Measurements from ENCODE around the gene SLC35E2B.
"Not testable (repeated sequence)": the region's sequence is repeated elsewhere in the genome, so short reads cannot be mapped to it uniquely, and the experiment has no call there.

SLC35E2B gene

DNA sequence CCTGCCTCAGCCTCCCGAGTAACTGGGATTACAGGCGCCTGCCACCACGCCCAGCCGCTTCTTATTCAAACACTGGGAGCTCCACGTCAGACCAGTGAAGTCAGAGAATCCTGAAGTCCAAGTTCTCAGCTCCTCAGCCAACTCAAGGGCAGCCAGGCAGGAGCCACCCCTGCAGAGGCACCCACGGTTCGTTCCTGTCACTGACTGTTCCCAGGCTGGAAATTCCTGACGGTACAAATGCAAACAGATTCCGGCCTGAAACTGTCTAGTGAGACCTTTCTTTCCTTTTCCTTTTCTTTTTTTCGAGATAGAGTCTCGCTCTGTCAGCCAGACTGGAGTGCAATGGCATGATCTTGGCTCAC is 11.7 kb downstream of the SLC35E2B start:
- Histone ChIP-seq H3K4me1 (ENCODE audit: control insufficient read depth, insufficient read depth, low read length) (peaks cover 32% of the 10 kb centered on the region), H3K4me3 (ENCODE audit: low read depth, low read length) (no peak overlapping the region), H3K27me3 (ENCODE audit: control insufficient read depth, insufficient read depth, low read length) (no peaks in the 10 kb centered on the region), H3K36me3 (ENCODE audit: control insufficient read depth, insufficient read depth, low read length) (0 out of 2 replicates have a peak, but pooled peaks cover 3% of the 10 kb centered on the region), H3K27ac (ENCODE audit: low read depth, low read length) (no peak overlapping the region), H3K9me3 (ENCODE audit: control insufficient read depth, insufficient read depth, low read depth, low read length) (no peaks in the 10 kb centered on the region), H3K9ac (ENCODE audit: low read length) (no peak overlapping the region)

DNA sequence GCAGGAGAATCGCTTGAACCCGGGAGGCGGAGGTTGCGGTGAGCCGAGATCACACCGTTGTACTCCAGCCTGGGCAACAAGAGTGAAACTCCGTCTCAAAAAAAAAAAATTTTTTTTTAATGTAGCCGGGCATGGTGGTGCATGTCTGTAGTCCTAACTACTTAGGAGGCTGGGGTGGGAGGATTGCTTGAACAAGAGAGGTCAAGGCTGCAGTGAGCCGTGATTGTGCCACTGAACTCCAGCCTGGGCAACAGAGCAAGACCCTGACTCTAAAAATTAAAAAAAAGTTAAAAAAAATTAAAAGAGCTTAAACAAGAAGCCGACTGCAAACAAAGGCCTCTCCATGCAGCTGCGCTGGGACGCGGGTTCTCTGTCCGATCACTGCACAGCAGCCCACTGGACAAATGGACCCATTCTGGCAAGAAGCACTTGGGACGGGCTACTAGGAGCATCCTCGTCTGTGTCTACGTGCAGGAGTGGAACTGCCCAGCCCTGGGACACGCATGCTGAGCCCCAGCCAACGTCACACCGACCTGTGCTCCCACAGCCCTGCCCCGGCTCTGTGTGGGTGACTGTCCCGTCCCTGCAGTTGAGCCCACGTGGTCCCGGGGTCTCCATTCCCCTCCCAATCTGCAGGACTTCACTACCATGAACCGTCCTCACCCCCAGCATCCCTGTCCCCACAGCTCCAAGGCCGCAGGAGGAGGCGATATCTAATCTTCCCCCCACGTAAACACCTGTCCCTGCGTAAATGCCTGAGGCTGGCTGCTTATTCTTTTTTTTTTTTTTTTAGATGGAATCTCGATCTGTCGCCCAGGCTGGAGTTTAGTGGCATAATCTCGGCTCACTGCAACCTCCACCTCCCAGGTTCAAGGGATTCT is 12.3 kb downstream of the SLC35E2B start:
- H3K27me3 ChIP-seq (ENCODE audit: control insufficient read depth, insufficient read depth, low read length), result no peaks in the 10 kb centered on the region
- H3K36me3 ChIP-seq (ENCODE audit: control insufficient read depth, insufficient read depth, low read length), result 0 out of 2 replicates have a peak, but pooled peaks cover 3% of the 10 kb centered on the region
- no peak overlapping the region for H3K9ac ChIP-seq (ENCODE audit: low read length)
- H3K4me1 ChIP-seq (ENCODE audit: control insufficient read depth, insufficient read depth, low read length), result peaks cover 32% of the 10 kb centered on the region
- no peak overlapping the region for H3K27ac ChIP-seq (ENCODE audit: low read depth, low read length)
- no peaks in the 10 kb centered on the region for H3K9me3 ChIP-seq (ENCODE audit: control insufficient read depth, insufficient read depth, low read depth, low read length)
- no peak overlapping the region for H3K4me3 ChIP-seq (ENCODE audit: low read depth, low read length)

DNA sequence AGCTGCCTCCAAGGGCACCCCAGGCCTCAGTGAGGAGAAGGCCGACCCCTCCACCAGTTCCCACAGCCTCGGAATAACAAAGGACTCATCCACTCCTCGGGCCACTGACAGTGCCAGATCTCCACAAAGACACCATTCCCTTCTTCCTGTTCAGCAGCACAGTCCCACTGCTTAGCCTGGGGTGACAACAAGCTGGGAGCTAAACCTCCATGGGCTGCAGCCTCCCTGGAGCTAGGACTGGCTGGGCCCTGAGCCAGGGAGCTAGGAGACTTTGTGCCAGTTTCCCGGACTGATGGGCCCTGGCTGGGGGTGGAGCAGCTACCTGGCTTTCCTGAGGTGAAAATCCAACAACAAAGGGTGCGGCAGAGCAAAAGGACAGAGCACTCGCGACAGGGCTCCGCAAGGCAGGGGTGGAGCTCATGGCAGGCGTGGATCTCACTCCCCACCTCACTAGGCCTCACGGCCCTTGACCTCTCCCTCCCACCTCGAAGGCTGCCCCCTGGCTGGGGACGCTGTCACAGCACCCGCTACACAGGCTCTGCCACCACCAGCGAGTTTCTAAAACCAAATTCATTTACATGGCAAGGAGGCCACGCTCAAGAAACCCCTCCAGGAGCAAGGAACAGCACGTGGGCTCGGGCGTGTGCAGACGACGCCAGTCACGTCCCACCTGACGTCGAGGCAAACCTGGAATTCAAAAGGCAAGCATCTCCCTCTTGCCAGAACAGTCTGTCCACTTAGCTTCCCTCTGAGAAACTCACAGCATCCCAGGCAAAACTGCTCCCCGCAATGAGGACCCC is 13.8 kb downstream of the SLC35E2B start:
- Histone ChIP-seq H3K27ac (ENCODE audit: low read depth, low read length) (peak overlapping the region; percentile 38), H3K27me3 (ENCODE audit: control insufficient read depth, insufficient read depth, low read length) (no peaks in the 10 kb centered on the region), H3K4me1 (ENCODE audit: control insufficient read depth, insufficient read depth, low read length) (peaks cover 25% of the 10 kb centered on the region), H3K36me3 (ENCODE audit: control insufficient read depth, insufficient read depth, low read length) (peaks cover 3% of the 10 kb centered on the region; the same call in 1 of the 2 replicates), H3K4me3 (ENCODE audit: low read depth, low read length) (no peak overlapping the region), H3K9me3 (ENCODE audit: control insufficient read depth, insufficient read depth, low read depth, low read length) (no peaks in the 10 kb centered on the region), H3K9ac (ENCODE audit: low read length) (peak overlapping the region; percentile 41)

DNA sequence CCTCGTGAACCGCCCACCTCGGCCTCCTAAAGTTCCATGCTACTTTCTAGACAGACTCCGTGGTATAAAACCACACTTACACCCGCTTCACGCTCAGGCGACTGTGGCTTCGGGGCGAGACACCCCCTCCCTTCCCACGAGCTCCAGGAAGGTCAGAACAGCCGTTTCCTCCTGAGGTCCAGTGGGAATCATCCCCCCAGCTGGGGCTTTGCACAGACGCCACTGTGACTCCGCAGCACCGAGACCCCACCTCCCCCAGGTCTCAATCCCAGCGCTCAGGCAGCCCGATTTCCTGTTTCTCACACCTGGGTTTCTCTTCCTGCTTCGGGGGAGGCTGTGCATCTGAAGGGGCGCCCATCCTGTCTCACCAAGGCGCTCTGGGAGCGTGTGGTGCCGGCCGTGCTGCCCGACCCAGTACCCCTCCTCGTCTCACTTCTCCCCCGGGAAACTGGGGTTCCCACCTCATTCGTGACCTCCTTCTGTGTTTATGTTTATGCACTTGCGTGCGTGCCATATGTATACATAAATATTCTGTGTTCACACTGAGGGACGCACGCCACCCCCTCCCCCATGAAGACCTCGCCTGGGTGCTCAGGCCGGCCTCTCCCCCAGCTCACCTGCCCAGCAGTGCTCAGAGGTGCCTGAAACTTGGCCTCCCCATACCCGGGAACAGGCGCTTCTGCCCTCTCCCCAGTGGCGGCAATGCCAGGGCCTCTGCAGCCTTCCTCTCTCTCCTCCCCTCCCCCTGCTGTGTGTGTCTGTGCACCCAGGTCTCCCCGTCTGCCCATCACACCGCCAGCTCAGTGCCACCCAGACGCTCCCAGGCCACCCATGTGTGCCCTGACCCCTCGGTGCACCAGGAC is 14.6 kb downstream of the SLC35E2B start:
- Histone ChIP-seq H3K27me3 (ENCODE audit: control insufficient read depth, insufficient read depth, low read length) (no peaks in the 10 kb centered on the region), H3K27ac (ENCODE audit: low read depth, low read length) (peak overlapping the region; percentile 38), H3K9ac (ENCODE audit: low read length) (no peak overlapping the region), H3K36me3 (ENCODE audit: control insufficient read depth, insufficient read depth, low read length) (peaks cover 3% of the 10 kb centered on the region; the same call in 1 of the 2 replicates), H3K4me3 (ENCODE audit: low read depth, low read length) (no peak overlapping the region), H3K9me3 (ENCODE audit: control insufficient read depth, insufficient read depth, low read depth, low read length) (no peaks in the 10 kb centered on the region), H3K4me1 (ENCODE audit: control insufficient read depth, insufficient read depth, low read length) (peaks cover 18% of the 10 kb centered on the region)

DNA sequence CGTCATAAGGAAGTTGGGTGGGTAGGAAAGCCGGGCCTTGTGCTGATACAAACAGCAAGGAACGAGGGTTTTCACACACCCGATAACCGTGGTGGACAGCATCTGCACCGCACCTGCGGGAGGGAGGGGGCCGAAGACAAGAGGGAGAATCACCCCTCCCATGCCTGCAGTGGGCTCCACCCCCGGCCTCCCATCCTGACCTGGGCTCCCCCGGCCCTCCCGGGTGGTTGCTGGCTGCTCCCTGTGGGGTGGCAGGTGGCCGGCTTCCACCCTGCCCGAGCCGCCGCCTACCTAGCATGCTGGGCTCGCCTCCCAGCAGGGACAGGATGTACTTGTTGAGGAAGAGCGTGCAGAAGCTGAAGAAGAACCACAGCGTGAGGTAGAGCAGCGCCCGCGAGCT is 16.5 kb downstream of the SLC35E2B start:
- Histone ChIP-seq H3K4me1 (ENCODE audit: control insufficient read depth, insufficient read depth, low read length) (peaks cover 17% of the 10 kb centered on the region), H3K36me3 (ENCODE audit: control insufficient read depth, insufficient read depth, low read length) (peaks cover 15% of the 10 kb centered on the region)
- H3K9me3 ChIP-seq (ENCODE audit: control insufficient read depth, insufficient read depth, low read depth, low read length); H3K4me3 ChIP-seq (ENCODE audit: low read depth, low read length); H3K27me3 ChIP-seq (ENCODE audit: control insufficient read depth, insufficient read depth, low read length); H3K27ac ChIP-seq (ENCODE audit: low read depth, low read length); H3K9ac ChIP-seq (ENCODE audit: low read length): not testable (repeated sequence)

DNA sequence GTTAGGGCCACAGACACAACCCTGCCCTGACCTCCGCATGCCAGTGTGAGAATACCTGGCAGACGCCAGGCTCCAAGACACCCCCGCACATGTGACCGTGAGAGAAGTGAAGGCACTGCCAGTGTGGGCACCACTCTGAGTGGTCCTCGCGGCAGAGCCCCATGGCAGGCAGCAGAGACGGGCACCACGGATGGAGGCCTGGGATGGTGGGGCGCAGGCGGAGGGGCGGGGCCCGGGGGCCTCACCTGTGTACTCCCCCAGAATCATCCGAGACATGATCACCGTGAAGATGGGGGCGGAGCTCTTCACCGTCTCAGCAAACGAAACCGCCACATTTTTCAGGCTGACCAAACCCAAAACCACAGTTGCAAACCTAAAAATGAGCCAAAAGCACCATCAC is 17.4 kb downstream of the SLC35E2B start:
- not testable (repeated sequence) for H3K27ac ChIP-seq (ENCODE audit: low read depth, low read length); H3K4me3 ChIP-seq (ENCODE audit: low read depth, low read length); H3K9ac ChIP-seq (ENCODE audit: low read length); H3K27me3 ChIP-seq (ENCODE audit: control insufficient read depth, insufficient read depth, low read length); H3K9me3 ChIP-seq (ENCODE audit: control insufficient read depth, insufficient read depth, low read depth, low read length)
- peaks cover 21% of the 10 kb centered on the region for H3K36me3 ChIP-seq (ENCODE audit: control insufficient read depth, insufficient read depth, low read length)
- peaks cover 17% of the 10 kb centered on the region for H3K4me1 ChIP-seq (ENCODE audit: control insufficient read depth, insufficient read depth, low read length)

DNA sequence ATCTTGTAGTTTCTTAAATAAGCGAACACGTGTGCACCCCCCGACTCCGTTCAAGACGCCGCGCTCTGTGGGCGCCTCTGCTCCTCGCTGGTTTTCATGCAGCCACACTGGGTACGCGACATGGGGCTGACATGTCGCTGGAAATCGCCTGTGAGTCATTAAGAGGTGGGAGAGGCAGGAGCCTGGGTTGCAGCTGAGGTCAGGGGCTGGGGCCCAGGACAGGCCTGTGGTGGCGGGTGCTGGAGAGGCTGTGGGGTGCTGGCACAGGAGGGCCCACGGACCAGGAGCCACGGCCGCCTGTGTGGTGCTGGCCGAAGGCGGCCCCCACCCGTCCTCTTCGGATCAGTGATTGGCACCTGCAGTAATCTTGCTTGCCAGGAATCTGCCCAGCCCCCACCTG is 17.8 kb downstream of the SLC35E2B start:
- not testable (repeated sequence) for H3K4me3 ChIP-seq (ENCODE audit: low read depth, low read length)

DNA sequence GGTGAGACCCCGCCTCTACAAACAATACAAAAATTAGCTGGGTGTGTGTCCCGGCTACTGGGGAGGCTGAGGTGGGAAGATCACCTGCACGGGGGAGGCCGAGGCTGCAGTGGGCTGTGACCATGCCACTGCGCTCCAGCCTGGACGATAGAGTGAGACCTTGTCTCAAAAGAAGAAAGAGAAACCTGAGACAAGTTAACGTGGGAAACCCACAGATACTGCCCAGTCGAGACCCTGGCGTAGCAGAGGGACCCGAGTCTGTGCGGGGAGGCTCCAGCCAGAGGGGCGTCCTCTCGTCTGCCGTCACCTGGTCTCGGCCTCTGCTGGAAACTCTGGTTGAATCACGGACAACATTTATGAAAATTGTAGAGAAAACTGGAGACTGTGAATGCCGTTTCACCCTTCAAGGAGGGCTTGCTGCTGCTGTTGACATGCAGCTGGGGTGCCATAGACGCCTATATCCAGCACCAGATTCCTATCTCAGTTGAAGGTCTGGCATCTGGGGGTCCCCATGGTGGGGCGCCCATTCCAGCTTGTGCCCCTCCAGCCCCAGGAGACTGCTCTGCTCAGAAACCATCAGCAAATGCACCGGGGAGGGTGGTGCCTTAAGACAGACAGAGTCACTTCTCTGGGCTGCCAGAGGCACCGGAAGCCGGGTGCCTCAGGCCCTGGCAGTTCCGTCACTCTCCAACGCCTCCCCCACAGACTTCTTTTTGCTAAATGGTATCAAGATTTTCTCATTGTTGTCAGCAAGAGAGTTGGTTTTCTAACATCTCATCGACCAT is 20.2 kb downstream of the SLC35E2B start:
- H3K36me3 ChIP-seq (ENCODE audit: control insufficient read depth, insufficient read depth, low read length), result peaks cover 34% of the 10 kb centered on the region
- no peaks in the 10 kb centered on the region for H3K9me3 ChIP-seq (ENCODE audit: control insufficient read depth, insufficient read depth, low read depth, low read length)
- H3K4me3 ChIP-seq (ENCODE audit: low read depth, low read length), result no peak overlapping the region
- no peaks in the 10 kb centered on the region for H3K27me3 ChIP-seq (ENCODE audit: control insufficient read depth, insufficient read depth, low read length)
- H3K9ac ChIP-seq (ENCODE audit: low read length), result no peak overlapping the region
- H3K27ac ChIP-seq (ENCODE audit: low read depth, low read length), result no peak overlapping the region
- H3K4me1 ChIP-seq (ENCODE audit: control insufficient read depth, insufficient read depth, low read length), result no peaks in the 10 kb centered on the region

More for the DNA sequence above, 17.8 kb downstream of the SLC35E2B start:
- H3K27me3 ChIP-seq (ENCODE audit: control insufficient read depth, insufficient read depth, low read length); H3K9me3 ChIP-seq (ENCODE audit: control insufficient read depth, insufficient read depth, low read depth, low read length); H3K27ac ChIP-seq (ENCODE audit: low read depth, low read length); H3K9ac ChIP-seq (ENCODE audit: low read length): not testable (repeated sequence)
- Histone ChIP-seq H3K4me1 (ENCODE audit: control insufficient read depth, insufficient read depth, low read length) (peaks cover 17% of the 10 kb centered on the region), H3K36me3 (ENCODE audit: control insufficient read depth, insufficient read depth, low read length) (peaks cover 24% of the 10 kb centered on the region)

DNA sequence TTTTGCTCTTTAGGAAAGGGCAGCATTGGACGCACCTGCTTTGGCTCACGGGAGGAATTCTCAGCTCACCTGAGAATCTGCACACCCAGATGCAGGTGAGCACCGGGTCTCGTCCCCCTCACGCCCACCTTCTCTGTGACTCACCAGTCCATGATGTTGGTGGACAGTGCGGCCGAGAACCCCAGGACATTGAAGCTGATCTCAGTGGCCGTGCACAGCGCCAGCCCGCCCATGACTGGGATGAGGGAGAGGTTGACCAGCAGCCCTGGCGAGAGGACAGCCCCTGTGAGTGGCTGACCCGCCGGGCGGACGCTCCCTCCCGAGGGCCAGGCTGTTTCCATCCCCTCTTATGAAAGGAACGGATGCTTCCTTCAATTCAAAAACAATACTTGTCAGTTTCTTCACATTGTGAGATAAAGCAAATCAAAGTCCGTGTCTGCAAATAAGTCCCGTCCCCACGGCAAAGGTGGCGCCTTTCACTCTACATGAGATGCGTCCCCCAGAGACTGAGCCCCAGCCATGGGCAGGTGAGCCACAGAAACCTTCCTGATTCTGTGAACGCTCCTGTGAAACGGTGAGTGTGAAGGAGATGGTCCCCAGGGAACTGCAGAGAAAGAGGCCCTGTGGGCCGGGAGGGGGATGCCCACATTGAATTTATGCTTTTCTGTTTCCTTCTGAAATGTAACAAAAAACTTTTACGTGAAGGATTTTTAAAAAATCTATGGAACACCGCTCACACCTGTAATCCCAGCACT is 21.1 kb downstream of the SLC35E2B start:
- no peaks in the 10 kb centered on the region for H3K4me1 ChIP-seq (ENCODE audit: control insufficient read depth, insufficient read depth, low read length)
- H3K27ac ChIP-seq (ENCODE audit: low read depth, low read length), result no peak overlapping the region
- H3K27me3 ChIP-seq (ENCODE audit: control insufficient read depth, insufficient read depth, low read length), result no peaks in the 10 kb centered on the region
- H3K9me3 ChIP-seq (ENCODE audit: control insufficient read depth, insufficient read depth, low read depth, low read length), result no peaks in the 10 kb centered on the region
- peaks cover 35% of the 10 kb centered on the region for H3K36me3 ChIP-seq (ENCODE audit: control insufficient read depth, insufficient read depth, low read length)
- no peak overlapping the region for H3K4me3 ChIP-seq (ENCODE audit: low read depth, low read length)
- no peak overlapping the region for H3K9ac ChIP-seq (ENCODE audit: low read length)

DNA sequence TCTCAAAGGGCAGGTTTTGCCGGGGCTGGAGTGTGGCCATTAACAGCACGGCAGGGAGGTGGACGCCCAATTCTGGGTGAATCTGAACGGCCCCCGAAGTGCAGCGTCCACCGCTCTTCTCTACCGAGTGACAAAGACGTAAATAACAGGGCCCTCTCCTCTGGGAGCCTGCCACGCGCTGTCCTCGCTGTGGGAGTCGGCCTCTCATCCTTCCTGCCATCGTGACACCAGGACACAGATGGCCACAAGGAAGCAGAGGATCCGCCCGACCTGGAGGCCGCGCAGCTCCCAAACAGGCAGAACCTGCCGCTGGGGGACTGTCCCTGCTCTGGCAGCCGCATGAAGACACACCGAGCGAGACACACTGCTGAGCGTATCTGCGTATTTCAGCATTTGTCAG is 21.7 kb downstream of the SLC35E2B start:
- H3K4me1 ChIP-seq (ENCODE audit: control insufficient read depth, insufficient read depth, low read length), result no peaks in the 10 kb centered on the region
- no peak overlapping the region for H3K27ac ChIP-seq (ENCODE audit: low read depth, low read length)
- H3K27me3 ChIP-seq (ENCODE audit: control insufficient read depth, insufficient read depth, low read length), result no peaks in the 10 kb centered on the region
- no peak overlapping the region for H3K4me3 ChIP-seq (ENCODE audit: low read depth, low read length)
- no peaks in the 10 kb centered on the region for H3K9me3 ChIP-seq (ENCODE audit: control insufficient read depth, insufficient read depth, low read depth, low read length)
- peaks cover 42% of the 10 kb centered on the region for H3K36me3 ChIP-seq (ENCODE audit: control insufficient read depth, insufficient read depth, low read length)
- no peak overlapping the region for H3K9ac ChIP-seq (ENCODE audit: low read length)

All from HUES6 (cell line).